ENCODE results near the gene TMEM51. TPM values are rescaled to one million over a fixed set of nuclear protein-coding genes. Genes with fewer than 3 reads are reported as not detected.

The TMEM51 gene
- total RNA-seq, 1 donor from 2014 or later: 0.81 TPM

DNA sequence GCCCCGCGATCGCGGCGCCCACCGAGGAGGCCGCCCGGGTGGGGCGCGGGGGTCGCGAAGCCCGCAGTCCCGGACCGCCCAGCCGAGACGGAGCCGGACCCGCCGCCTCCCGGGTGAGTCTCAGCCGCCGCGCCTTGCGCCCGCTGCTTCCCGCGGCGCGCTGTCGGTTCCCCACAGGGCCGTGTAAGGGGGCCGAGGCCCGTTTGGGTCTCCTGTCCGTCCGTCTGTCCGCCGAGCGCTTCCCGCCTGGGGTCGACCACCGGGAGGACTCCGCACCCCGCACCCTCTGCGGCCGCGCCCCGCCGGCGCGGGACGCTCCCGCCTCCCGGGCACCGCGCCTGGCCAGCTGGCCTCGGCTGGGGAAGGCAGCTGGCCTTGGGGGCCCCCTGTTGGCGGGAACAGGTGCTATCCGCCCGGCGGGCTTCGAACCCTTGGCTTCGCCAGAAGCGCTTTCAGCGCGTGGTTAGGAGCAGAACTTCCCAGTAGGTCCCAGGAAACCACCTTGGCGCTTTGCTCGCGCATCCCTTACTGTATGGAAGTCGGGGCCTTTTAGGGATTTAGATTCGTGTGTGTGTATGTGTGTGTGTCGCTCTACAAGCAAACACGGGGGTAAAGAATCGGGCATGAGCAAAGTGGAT lies 414 bp downstream of the TMEM51 start:
- TF ChIP-seq CTCF (IDR thresholded peaks at IDR 0.05): peak; percentile 73
- H3K27ac Mint-ChIP-seq (ENCODE audit: unreplicated experiment): no peak overlapping the region
- H3K9me3 Mint-ChIP-seq (ENCODE audit: unreplicated experiment): no peaks in the 10 kb centered on the region
- peak overlapping the region; percentile 55 for H3K4me3 Mint-ChIP-seq (ENCODE audit: unreplicated experiment)
- peak; percentile 88 for DNase-seq (ENCODE audit: extremely low spot score, unreplicated experiment)
- peaks cover 22% of the 10 kb centered on the region for H3K27me3 Mint-ChIP-seq (ENCODE audit: unreplicated experiment)
- H3K4me1 Mint-ChIP-seq (ENCODE audit: unreplicated experiment): peaks cover 15% of the 10 kb centered on the region
- no peaks in the 10 kb centered on the region for H3K36me3 Mint-ChIP-seq (ENCODE audit: unreplicated experiment)

GRCh38 chr1:15154480-15155036 lies 1.0 kb downstream of the TMEM51 start:
- Mint-ChIP-seq H3K27ac (ENCODE audit: unreplicated experiment) (no peak overlapping the region), H3K9me3 (ENCODE audit: unreplicated experiment) (no peaks in the 10 kb centered on the region), H3K4me3 (ENCODE audit: unreplicated experiment) (peak overlapping the region; percentile 55), H3K27me3 (ENCODE audit: unreplicated experiment) (peaks cover 19% of the 10 kb centered on the region), H3K36me3 (ENCODE audit: unreplicated experiment) (no peaks in the 10 kb centered on the region), H3K4me1 (ENCODE audit: unreplicated experiment) (peaks cover 15% of the 10 kb centered on the region)
- TF ChIP-seq CTCF (IDR thresholded peaks at IDR 0.05): no peak
- DNase-seq (ENCODE audit: extremely low spot score, unreplicated experiment): no peak

- Mint-ChIP-seq H3K36me3 (ENCODE audit: unreplicated experiment) (no peaks in the 10 kb centered on the region), H3K27me3 (ENCODE audit: unreplicated experiment) (peaks cover 13% of the 10 kb centered on the region), H3K4me1 (ENCODE audit: unreplicated experiment) (peaks cover 15% of the 10 kb centered on the region), H3K27ac (ENCODE audit: unreplicated experiment) (no peak overlapping the region), H3K9me3 (ENCODE audit: unreplicated experiment) (no peaks in the 10 kb centered on the region), H3K4me3 (ENCODE audit: unreplicated experiment) (no peak overlapping the region)
- TF ChIP-seq CTCF (IDR thresholded peaks at IDR 0.05): no peak
- DNase-seq (ENCODE audit: extremely low spot score, unreplicated experiment): no peak
Observed at GRCh38 chr1:15155191-15155590, 1.6 kb downstream of the TMEM51 start.

GRCh38 chr1:15155888-15156741 lies 2.6 kb downstream of the TMEM51 start:
- DNase-seq (ENCODE audit: extremely low spot score, unreplicated experiment): no peak
- Mint-ChIP-seq H3K4me1 (ENCODE audit: unreplicated experiment) (peaks cover 15% of the 10 kb centered on the region), H3K36me3 (ENCODE audit: unreplicated experiment) (no peaks in the 10 kb centered on the region), H3K4me3 (ENCODE audit: unreplicated experiment) (peak overlapping the region; percentile 4), H3K9me3 (ENCODE audit: unreplicated experiment) (no peaks in the 10 kb centered on the region), H3K27ac (ENCODE audit: unreplicated experiment) (no peak overlapping the region), H3K27me3 (ENCODE audit: unreplicated experiment) (peaks cover 5% of the 10 kb centered on the region)
- TF ChIP-seq CTCF (IDR thresholded peaks at IDR 0.05): no peak
